Loucy (cell line): Measurements from ENCODE around the gene TTC21A.

Source experiments
- EZH2phosphoT487 ChIP-seq: fragments of 200-600 bp; IDR thresholded peaks from 2 replicates; pipeline ENCODE4 v1.6.1; 2018; ENCODE audit warnings: antibody characterized with exemption, mild to moderate bottlenecking, moderate library complexity, borderline replicate concordance
- TF ChIP-seq, protein P1 (sequence below): fragments of 200-600 bp; sonication (generic); conservative IDR thresholded peaks from 2 replicates; pipeline ENCODE4 v1.5.1; 2014; ENCODE audit warnings: mild to moderate bottlenecking, antibody characterized with exemption, low read length

DNA sequence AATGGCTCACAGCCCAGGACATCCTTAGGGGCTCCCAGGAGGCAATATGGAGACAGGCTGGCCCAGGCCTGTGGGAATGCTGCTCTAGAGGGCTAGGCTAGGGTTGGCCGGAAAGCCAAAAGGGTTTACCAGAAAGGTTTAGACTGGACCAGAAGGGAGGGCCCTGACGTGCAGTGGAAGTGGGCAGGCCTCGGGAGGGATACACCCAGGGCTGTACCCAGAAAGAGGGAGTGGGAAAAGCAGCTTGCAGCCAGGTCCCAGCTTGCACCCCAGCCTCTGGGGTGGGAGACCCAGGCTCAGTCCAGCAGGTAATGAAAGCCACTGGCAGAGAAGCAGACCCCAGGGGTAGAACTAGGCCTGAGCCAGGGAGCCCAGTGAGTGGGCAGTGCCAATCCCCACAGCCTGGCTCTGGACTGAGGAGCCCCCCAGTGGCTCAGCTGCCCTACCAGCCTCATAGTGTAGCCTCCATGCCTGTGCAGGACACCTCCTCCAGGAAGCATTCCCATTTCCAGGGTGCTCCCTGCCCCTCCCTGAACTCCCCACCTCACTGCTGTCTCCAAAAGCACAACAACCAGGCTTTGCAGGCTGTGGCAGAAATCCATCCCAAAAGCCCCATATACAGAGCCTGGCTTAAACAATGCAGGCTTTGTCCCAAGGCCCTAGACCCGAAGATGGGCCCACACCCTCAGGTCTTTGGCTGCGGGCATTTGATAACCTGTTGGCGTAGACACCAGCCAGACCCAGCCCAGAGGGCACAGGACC, 3.5 kb upstream of the TTC21A start:
- TF ChIP-seq, protein P1, sequence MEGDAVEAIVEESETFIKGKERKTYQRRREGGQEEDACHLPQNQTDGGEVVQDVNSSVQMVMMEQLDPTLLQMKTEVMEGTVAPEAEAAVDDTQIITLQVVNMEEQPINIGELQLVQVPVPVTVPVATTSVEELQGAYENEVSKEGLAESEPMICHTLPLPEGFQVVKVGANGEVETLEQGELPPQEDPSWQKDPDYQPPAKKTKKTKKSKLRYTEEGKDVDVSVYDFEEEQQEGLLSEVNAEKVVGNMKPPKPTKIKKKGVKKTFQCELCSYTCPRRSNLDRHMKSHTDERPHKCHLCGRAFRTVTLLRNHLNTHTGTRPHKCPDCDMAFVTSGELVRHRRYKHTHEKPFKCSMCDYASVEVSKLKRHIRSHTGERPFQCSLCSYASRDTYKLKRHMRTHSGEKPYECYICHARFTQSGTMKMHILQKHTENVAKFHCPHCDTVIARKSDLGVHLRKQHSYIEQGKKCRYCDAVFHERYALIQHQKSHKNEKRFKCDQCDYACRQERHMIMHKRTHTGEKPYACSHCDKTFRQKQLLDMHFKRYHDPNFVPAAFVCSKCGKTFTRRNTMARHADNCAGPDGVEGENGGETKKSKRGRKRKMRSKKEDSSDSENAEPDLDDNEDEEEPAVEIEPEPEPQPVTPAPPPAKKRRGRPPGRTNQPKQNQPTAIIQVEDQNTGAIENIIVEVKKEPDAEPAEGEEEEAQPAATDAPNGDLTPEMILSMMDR: no peak
- TF ChIP-seq EZH2phosphoT487: no peak
